Neutrophil (primary cell): Measurements from ENCODE around the gene OR2W1.

Experiments used
- H3K27ac ChIP-seq: fragments of 200-600 bp; sonication (generic); 2 replicates; pipeline ENCODE4 v1.5.1; 2016; ENCODE audit warnings: mild to moderate bottlenecking, moderate library complexity
- H3K27me3 ChIP-seq: fragments of 200-600 bp; sonication (generic); 2 replicates; pipeline ENCODE4 v1.6.0; 2016; ENCODE audit warnings: mild to moderate bottlenecking
- H3K36me3 ChIP-seq: fragments of 200-600 bp; sonication (generic); 2 replicates; pipeline ENCODE4 v1.5.1; 2017
- H3K4me1 ChIP-seq, 2 experiments: fragments of 200-600 bp in 1 of 2; sonication (generic) in 1 of 2; 1 replicate in 1 of 2; 2 replicates in 1 of 2; pipeline versions ENCODE4 v1.5.1 to v1.6.1; 2013 to 2016; ENCODE audit warnings: low read depth in 1 of 2, low read length in 1 of 2, mild to moderate bottlenecking in 1 of 2, moderate library complexity in 1 of 2; ENCODE audit not compliant: control insufficient read depth in 1 of 2, insufficient read depth in 1 of 2
- H3K4me3 ChIP-seq, 2 experiments: fragments of 200-600 bp in 1 of 2; sonication (generic) in 1 of 2; 1 replicate in 1 of 2; 2 replicates in 1 of 2; pipeline ENCODE4 v1.5.1; 2013 to 2016; ENCODE audit warnings: low read depth in 1 of 2, low read length in 1 of 2, mild to moderate bottlenecking in 1 of 2, moderate library complexity in 1 of 2
- H3K9me3 ChIP-seq: fragments of 200-600 bp; sonication (generic); 2 replicates; pipeline ENCODE4 v1.5.1; 2016
- CTCF ChIP-seq: fragments of 200-600 bp; sonication (generic); IDR thresholded peaks from 2 replicates; pipeline ENCODE4 v1.5.1; 2016; ENCODE audit warnings: antibody characterized with exemption

The OR2W1 gene

GRCh38 chr6:28995093-28995650 is 49.8 kb downstream of the OR2W1 start:
- Histone ChIP-seq H3K36me3 (no peaks in the 10 kb centered on the region), H3K4me1 (no peaks in the 10 kb centered on the region), H3K27ac (no peak overlapping the region), H3K9me3 (no peaks in the 10 kb centered on the region), H3K4me3 (no peak overlapping the region), H3K27me3 (peaks cover 26% of the 10 kb centered on the region)
- TF ChIP-seq CTCF: no peak
